Heart right ventricle (tissue), 16 donors: ENCODE data around the gene SLC35G6. TPM values are rescaled to one million over a fixed set of nuclear protein-coding genes. Genes with fewer than 3 reads are reported as not detected.

ENCODE experiments used
- ATAC-seq, 8 donors: fragments of 200-7000 bp; cut with Tn5 transposase; one replicate each; pipeline ENCODE4 v1.9.1; 2020; ENCODE audit warnings: mild to moderate bottlenecking in 8 of 8, moderate library complexity in 8 of 8, moderate number of reproducible peaks in 1 of 8
- DNase-seq, 2 donors: peaks; one replicate each; pipeline ENCODE4 v3.0.0-alpha.2; 2020
- H3K27ac ChIP-seq, 10 donors: fragments of 200-600 bp; sonication (generic) in 2 of 10; one replicate each; pipeline versions ENCODE4 v1.5.0 to v1.8.0; 2020 to 2022; ENCODE audit warnings: mild to moderate bottlenecking in 3 of 10
- H3K27me3 ChIP-seq, 7 donors: fragments of 200-600 bp; one replicate each; pipeline ENCODE4 v1.8.0; 2021 to 2022; ENCODE audit warnings: mild to moderate bottlenecking in 2 of 7
- H3K36me3 ChIP-seq, 9 donors: fragments of 200-600 bp; sonication (generic) in 1 of 9; one replicate each; pipeline versions ENCODE4 v1.5.0 to v1.8.0; 2020 to 2022; ENCODE audit warnings: mild to moderate bottlenecking in 2 of 9
- H3K4me1 ChIP-seq, 9 donors: fragments of 200-600 bp; sonication (generic) in 1 of 9; one replicate each; pipeline versions ENCODE4 v1.5.0 to v1.8.0; 2020 to 2022; ENCODE audit warnings: mild to moderate bottlenecking in 4 of 9
- H3K4me3 ChIP-seq, 10 donors: fragments of 200-600 bp; sonication (generic) in 2 of 10; one replicate each; pipeline versions ENCODE4 v1.5.0 to v1.8.0; 2020 to 2022; ENCODE audit warnings: mild to moderate bottlenecking in 7 of 10, moderate library complexity in 2 of 10
- H3K9me3 ChIP-seq, 11 donors: fragments of 200-600 bp in 10 of 11; sonication (generic) in 2 of 11; one replicate each; pipeline versions ENCODE4 v1.5.0 to v1.8.0; 2013 to 2022; ENCODE audit warnings: mild to moderate bottlenecking in 2 of 11, control low read depth in 1 of 11, moderate library complexity in 1 of 11
- WGBS, 2 donors: extraction: QIAGEN DNeasy Blood & Tissue Kit; methylation state at CpG; one replicate each; pipeline ENCODE4 v1.1.7; 2013; ENCODE audit warnings: inconsistent platforms in 1 of 2; 5-methylcytosine and 5-hydroxymethylcytosine counted together
- intact Hi-C, 10 donors: fragments of 100-400 bp; cut with DNase I; formaldehyde crosslinking; loops; one replicate each; pipeline versions ENCODE4 v1.11.1 to v1.14.2; 2022
- polyA plus RNA-seq, 2 donors: library from polyadenylated mRNA; stranded (reverse); fragments of 200-250 nt; gene quantifications; one replicate each; pipeline ENCODE4 v1.2.3, GENCODE V29; 2013
- total RNA-seq, 10 donors: library from RNA; stranded (reverse); fragmentation: NEBNext Ultra II Directional in 3 of 10; extraction: Animal tissue kit (Norgen Biotek cat#: 25700) in 3 of 10; gene quantifications; one replicate each; pipeline versions ENCODE4 v1.2.1 to v1.2.4, GENCODE V29; 2021 to 2023
- TF ChIP-seq, protein P1 (sequence below), 9 donors: fragments of 200-600 bp; sonication (generic) in 2 of 9; IDR thresholded peaks; one replicate each; pipeline versions ENCODE4 v1.5.0 to v1.8.0; 2021 to 2022; ENCODE audit warnings: antibody characterized with exemption in 9 of 9, mild to moderate bottlenecking in 5 of 9, moderate library complexity in 1 of 9
- donor health status: Arrhythmogenic right ventricular cardiomyopathy.
- donor health status: ischemic (EF 13 %, LVEDD 7.1; RV severe dilation, severe dysfunction).
- donor health status: healthy with polysubstance abuse.
- donor health status: DM: no; HTN: yes; CAD: no.
- donor health status: DM: no; HTN: no; CAD: no.
- donor health status: ischemic (EF 25% LVEDD 6.9; RV normal size, moderate dysfunction).
- donor health status: ischemic (EF 25% LVEDD 5.7; RV mildly dilated, moderate dysfunction).
- donor health status: healthy.
- donor health status: DM: yes; HTN: yes; CAD: no.
- donor health status: Ischemic cardiomyopathy.
- donor health status: ischemic (EF 35%, LVEDD 5.7; RV mildly dilated, moderate dysfunction).
- donor health status: nonischemic (EF 11% LVEDD 7.7; RV severe dilation, severe dysfunction).
- donor health status: DM: yes; HTN: yes; CAD: no.
- donor health status: PGD.
- donor health status: ischemic (EF 29% LVEDD 5.4; RV normal size, mild dysfunction).
- donor health status: nonischemic (EF 23%, LVEDD 6.1; RV moderate dilation, normal function).

Gene SLC35G6
- total and polyA plus RNA-seq, 12 donors: not detected

DNA sequence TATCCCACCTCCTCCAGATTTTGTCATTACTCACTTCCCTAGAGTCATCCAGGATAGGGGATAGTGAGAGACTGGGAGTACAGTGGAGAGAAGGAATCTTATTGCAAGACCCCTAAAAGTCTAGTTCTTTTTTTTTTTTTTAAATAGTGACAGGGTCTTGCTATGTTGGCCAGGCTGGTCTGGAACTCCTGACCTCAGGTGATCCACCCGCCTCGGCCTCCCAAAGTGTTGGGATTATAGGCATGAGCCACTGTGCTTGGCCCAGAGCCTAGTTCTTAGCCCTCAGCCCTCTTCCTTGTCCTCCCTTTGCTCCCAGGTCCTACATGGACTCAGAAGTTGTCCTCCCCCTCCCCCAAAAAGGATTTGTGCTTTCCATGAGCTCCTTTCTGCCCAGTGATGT lies 39.1 kb upstream of the SLC35G6 start:
- Histone ChIP-seq H3K9me3 (no peaks in the 10 kb centered on the region), H3K27me3 (peaks cover 0 to 70% (median 12%) of the 10 kb centered on the region in 7 donors), H3K36me3 (no peaks in the 10 kb centered on the region), H3K4me1 (peaks cover 19 to 67% (median 55%) of the 10 kb centered on the region in 9 donors), H3K27ac (no peak overlapping the region), H3K4me3 (no peak overlapping the region)
- WGBS, 2 donors: 98 to 100% methylated on average over 2 of the region's 2 CpGs
- no peak for ATAC-seq
- intact Hi-C loops: loop anchor here in 3 of 10 donors (5.0 kb wide), 1 partner anchor 35 kb away; the partner anchor contains the start of gene ZBTB4 (in 3 of the 3)
- DNase-seq: no peak
- TF ChIP-seq, protein P1, sequence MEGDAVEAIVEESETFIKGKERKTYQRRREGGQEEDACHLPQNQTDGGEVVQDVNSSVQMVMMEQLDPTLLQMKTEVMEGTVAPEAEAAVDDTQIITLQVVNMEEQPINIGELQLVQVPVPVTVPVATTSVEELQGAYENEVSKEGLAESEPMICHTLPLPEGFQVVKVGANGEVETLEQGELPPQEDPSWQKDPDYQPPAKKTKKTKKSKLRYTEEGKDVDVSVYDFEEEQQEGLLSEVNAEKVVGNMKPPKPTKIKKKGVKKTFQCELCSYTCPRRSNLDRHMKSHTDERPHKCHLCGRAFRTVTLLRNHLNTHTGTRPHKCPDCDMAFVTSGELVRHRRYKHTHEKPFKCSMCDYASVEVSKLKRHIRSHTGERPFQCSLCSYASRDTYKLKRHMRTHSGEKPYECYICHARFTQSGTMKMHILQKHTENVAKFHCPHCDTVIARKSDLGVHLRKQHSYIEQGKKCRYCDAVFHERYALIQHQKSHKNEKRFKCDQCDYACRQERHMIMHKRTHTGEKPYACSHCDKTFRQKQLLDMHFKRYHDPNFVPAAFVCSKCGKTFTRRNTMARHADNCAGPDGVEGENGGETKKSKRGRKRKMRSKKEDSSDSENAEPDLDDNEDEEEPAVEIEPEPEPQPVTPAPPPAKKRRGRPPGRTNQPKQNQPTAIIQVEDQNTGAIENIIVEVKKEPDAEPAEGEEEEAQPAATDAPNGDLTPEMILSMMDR (IDR thresholded peaks at IDR 0.05): no peak

DNA sequence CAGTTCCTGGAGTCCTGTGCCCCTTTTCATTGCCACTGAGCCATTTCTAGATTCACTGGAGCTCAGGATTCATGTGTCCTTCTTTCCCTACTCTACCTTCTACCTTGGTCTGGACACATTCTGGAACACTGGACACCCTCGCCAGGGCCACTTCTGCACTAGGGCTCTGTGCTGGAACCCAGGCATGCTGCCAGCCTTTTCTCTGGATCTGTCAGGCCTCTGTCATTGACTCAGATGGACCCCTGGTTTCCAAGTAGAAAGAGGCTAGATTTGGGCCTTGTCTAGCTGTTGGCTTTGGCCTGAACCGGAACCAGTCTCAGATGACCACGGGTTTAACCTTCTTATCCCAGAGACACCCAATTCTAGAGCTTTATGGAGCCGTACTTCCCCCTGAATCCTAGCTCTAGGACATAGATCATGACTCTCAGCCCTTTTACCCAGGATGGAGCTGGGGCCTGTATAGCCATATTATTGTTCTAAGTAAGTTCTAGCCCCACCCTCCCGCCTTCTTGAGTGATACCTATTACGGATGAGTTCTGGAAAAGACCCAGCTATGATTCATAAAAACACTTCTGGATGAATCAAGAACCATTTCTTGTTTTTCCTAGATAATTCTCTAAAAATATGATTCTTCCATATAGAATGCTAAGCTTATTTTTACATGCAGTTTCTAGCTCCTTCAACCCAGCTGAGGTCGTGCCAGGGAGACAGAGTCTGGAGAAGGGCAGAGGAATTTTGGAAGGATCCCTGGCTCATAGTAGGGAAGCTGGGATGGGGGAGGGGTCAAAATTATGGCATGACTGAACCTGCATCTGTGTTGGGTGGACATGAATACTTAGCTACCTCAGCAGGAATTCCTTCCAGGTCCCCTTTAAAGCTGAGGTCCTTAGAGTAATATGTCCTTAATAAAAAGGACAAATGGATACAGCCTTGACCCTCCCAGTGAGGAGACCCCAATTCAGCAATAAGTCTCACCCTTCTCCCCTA lies 37.5 kb upstream of the SLC35G6 start:
- intact Hi-C loops: loop anchor here in 3 of 10 donors (5.0 kb wide), 1 partner anchor 34 kb away; the partner anchor contains the start of gene ZBTB4 (in 3 of the 3)
- WGBS, 2 donors: 81 to 86% methylated on average over 7 of the region's 7 CpGs

DNA sequence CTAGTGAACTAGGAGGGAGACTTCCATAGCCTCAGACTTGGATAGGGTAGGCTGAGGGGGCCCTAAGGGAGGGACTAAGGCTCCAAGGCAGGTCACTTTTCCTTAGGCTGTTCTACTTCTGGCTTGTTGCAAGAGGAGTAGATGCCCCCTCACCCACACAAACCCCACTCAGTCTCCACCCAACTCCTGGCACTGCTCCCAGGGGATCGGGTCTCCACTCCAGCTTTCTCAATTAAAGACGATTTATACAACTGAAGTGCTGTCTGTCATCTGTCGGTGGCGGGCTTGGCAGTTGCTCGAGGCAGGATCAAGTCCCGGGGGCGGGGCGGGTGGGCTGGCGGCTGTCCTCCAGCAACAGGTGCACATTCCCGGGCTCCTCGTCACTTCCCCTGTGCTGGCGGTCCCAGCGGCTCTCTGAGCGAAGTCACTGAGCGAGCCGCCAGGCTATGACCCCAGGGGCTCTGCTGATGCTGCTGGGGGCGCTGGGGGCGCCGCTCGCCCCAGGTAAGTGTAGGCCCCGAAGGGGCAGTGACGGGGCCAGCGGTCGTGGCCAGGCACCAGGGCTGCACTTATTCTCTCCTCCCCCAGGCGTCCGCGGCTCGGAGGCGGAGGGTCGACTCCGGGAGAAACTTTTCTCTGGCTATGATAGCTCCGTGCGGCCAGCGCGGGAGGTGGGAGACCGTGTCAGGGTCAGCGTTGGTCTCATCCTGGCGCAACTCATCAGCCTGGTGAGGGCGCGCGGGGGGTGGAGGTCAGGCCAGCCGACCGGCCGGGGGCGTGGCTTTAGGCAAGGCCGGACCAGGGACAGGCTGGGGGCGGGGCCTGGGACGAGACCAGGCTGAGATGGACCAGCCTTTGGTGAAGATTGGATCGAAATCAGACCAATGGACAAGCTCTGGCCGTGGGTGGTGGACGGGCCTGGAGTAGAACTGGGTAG lies 36.3 kb upstream of the SLC35G6 start, which contains the start of gene CHRNB1:
Gene CHRNB1, plus strand, starts transcription at position 380 of the 937 bp plus-strand sequence. Its CDS starts 67 bp downstream, at position 447.
- ATAC-seq (peak; percentile 81 to 93 (median 88)), DNase-seq (peak; percentile 75 to 87)
- 5 to 7% methylated on average over 51 of the region's 51 CpGs for WGBS, 2 donors
- peak within 1 kb of the TSS; percentile 4 to 62 (median 52) for H3K4me3 ChIP-seq
- intact Hi-C loops: loop anchor here in 3 of 10 donors (5.0 kb wide), 1 partner anchor 32 kb away; the partner anchor contains the start of gene ZBTB4 (in 3 of the 3)
- no peaks in the 10 kb centered on the region for H3K36me3 ChIP-seq
- H3K27ac ChIP-seq: peak within 1 kb of the TSS in 8 of 10 donors; percentile 36 to 78 (median 68)
- TF ChIP-seq, protein P1 (IDR thresholded peaks at IDR 0.05): peak in 6 of 9 donors; percentile 14 to 30 (median 28)
- H3K27me3 ChIP-seq: peaks cover 0 to 67% (median 4%) of the 10 kb centered on the region in 7 donors
- peaks cover 7 to 39% (median 33%) of the 10 kb centered on the region in 9 donors for H3K4me1 ChIP-seq
- H3K9me3 ChIP-seq: no peaks in the 10 kb centered on the region

More for the DNA sequence above, 37.5 kb upstream of the SLC35G6 start:
- Histone ChIP-seq H3K4me3 (no peak overlapping the region), H3K4me1 (peaks cover 13 to 50% (median 39%) of the 10 kb centered on the region in 9 donors), H3K9me3 (no peaks in the 10 kb centered on the region), H3K36me3 (no peaks in the 10 kb centered on the region), H3K27ac (no peak overlapping the region), H3K27me3 (peaks cover 0 to 78% (median 12%) of the 10 kb centered on the region in 7 donors)
- DNase-seq (no peak), ATAC-seq (no peak)
- TF ChIP-seq, protein P1 (IDR thresholded peaks at IDR 0.05): no peak
